IMR-90 (cell line): ENCODE results near the gene ACHE. TPM values are rescaled to one million over a fixed set of nuclear protein-coding genes. Genes with fewer than 3 reads are reported as not detected.

ENCODE experiments used
- ATAC-seq: fragments of 200-7000 bp; cut with Tn5 transposase; 2 replicates; pipeline ENCODE4 v1.9.1; 2020; ENCODE audit warnings: low read depth, mild to moderate bottlenecking, moderate library complexity
- BruUV-seq: library from RNA; stranded (reverse); fragments of 400-500 nt; replicated peaks from 2 replicates; lab custom pipeline; 2021; lab: Mats Ljungman, UMichigan
- CTCF ChIA-PET: fragments of 300-600 bp; formaldehyde crosslinking; extraction: SDS; loops from one replicate; lab custom pipeline; 2021; ENCODE audit warnings: antibody characterized with exemption; lab: Yijun Ruan, JAX
- POLR2A ChIA-PET: fragments of 300-600 bp; sonication (Branson Sonifier 250); formaldehyde crosslinking; loops from one replicate; lab custom pipeline; 2022; ENCODE audit warnings: antibody characterized with exemption; ENCODE audit not compliant: unreplicated experiment; lab: Charles Lee
- DNase-seq: peaks from one replicate; pipeline ENCODE4 v3.0.0; 2013
- H2AFZ ChIP-seq: replicated peaks from 2 replicates; pipeline ENCODE3; 2013; ENCODE audit warnings: low read length, mild to moderate bottlenecking; ENCODE audit not compliant: poor library complexity
- H2AK5ac ChIP-seq: 2 replicates; pipeline ENCODE4 v1.6.1; 2013; ENCODE audit warnings: low read depth, low read length, inconsistent platforms
- H2AK9ac ChIP-seq: replicated peaks from 2 replicates; pipeline ENCODE3; 2013; ENCODE audit warnings: mild to moderate bottlenecking, low read depth, low read length, moderate library complexity; ENCODE audit not compliant: poor library complexity
- H2BK120ac ChIP-seq: 2 replicates; pipeline ENCODE4 v1.6.1; 2013; ENCODE audit warnings: low read depth, low read length, inconsistent platforms
- H2BK15ac ChIP-seq: 3 replicates; pipeline ENCODE4 v1.6.1; 2013; ENCODE audit warnings: low read depth, low read length, inconsistent platforms
- H2BK20ac ChIP-seq: 2 replicates; pipeline ENCODE4 v1.6.1; 2013; ENCODE audit warnings: low read depth, mild to moderate bottlenecking, inconsistent platforms, low read length, moderate library complexity
- H2BK5ac ChIP-seq: 2 replicates; pipeline ENCODE4 v1.6.1; 2013; ENCODE audit warnings: mild to moderate bottlenecking, low read depth, low read length, inconsistent platforms; ENCODE audit not compliant: poor library complexity, severe bottlenecking
- H3K14ac ChIP-seq: replicated peaks from 2 replicates; pipeline ENCODE4 v1.6.1; 2013; ENCODE audit warnings: low read depth, low read length, inconsistent platforms
- H3K18ac ChIP-seq: 2 replicates; pipeline ENCODE4 v1.6.1; 2013; ENCODE audit warnings: low read depth, low read length, control low read depth
- H3K23ac ChIP-seq: 2 replicates; pipeline ENCODE4 v1.6.1; 2013; ENCODE audit warnings: low read depth, low read length, inconsistent platforms
- H3K27ac ChIP-seq: 2 replicates; pipeline ENCODE4 v1.5.1; 2013; ENCODE audit warnings: mild to moderate bottlenecking, control low read depth, low read length; ENCODE audit not compliant: insufficient read depth
- H3K27me3 ChIP-seq: 2 replicates; pipeline ENCODE4 v1.6.1; 2013; ENCODE audit warnings: low read length; ENCODE audit not compliant: control insufficient read depth, insufficient read depth
- H3K36me3 ChIP-seq: 2 replicates; pipeline ENCODE4 v1.6.1; 2013; ENCODE audit warnings: low read length, mixed read lengths; ENCODE audit not compliant: control insufficient read depth, insufficient read depth
- H3K4ac ChIP-seq: 2 replicates; pipeline ENCODE4 v1.6.1; 2013; ENCODE audit warnings: low read depth, low read length, inconsistent platforms
- H3K4me1 ChIP-seq: 2 replicates; pipeline ENCODE4 v1.6.1; 2013; ENCODE audit warnings: low read length, mixed read lengths; ENCODE audit not compliant: control insufficient read depth, insufficient read depth
- H3K4me2 ChIP-seq: 2 replicates; pipeline ENCODE4 v1.6.1; 2013; ENCODE audit warnings: low read depth, mild to moderate bottlenecking, control low read depth, low read length, moderate library complexity
- H3K4me3 ChIP-seq: 2 replicates; pipeline ENCODE4 v1.5.1; 2013; ENCODE audit warnings: low read depth, mild to moderate bottlenecking, control low read depth, low read length, moderate library complexity; ENCODE audit not compliant: insufficient read depth
- H3K56ac ChIP-seq: 2 replicates; pipeline ENCODE4 v1.6.1; 2013; ENCODE audit warnings: low read length, inconsistent platforms; ENCODE audit not compliant: insufficient read depth; ENCODE audit errors: extremely low read depth
- H3K79me1 ChIP-seq, 2 experiments: 2 replicates each; pipeline ENCODE4 v1.6.1; 2013; ENCODE audit warnings: low read length in 2 of 2, inconsistent platforms in 1 of 2, low read depth in 1 of 2
- H3K9ac ChIP-seq: 2 replicates; pipeline ENCODE4 v1.6.1; 2013; ENCODE audit warnings: low read depth, low read length, control low read depth
- H3K9me1 ChIP-seq: 2 replicates; pipeline ENCODE4 v1.6.1; 2013; ENCODE audit warnings: low read length, inconsistent platforms; ENCODE audit not compliant: insufficient read depth
- H3K9me3 ChIP-seq: 2 replicates; pipeline ENCODE4 v1.6.1; 2013; ENCODE audit warnings: low read length; ENCODE audit not compliant: control insufficient read depth, insufficient read depth
- H4K20me1 ChIP-seq: 2 replicates; pipeline ENCODE4 v1.6.1; 2013; ENCODE audit warnings: low read length, inconsistent platforms; ENCODE audit not compliant: insufficient read depth
- H4K5ac ChIP-seq: 2 replicates; pipeline ENCODE4 v1.6.1; 2013; ENCODE audit warnings: mild to moderate bottlenecking, low read depth, low read length, control low read depth
- H4K8ac ChIP-seq, 2 experiments: 2 replicates each; pipeline ENCODE4 v1.6.1; 2013; ENCODE audit warnings: low read depth in 2 of 2, low read length in 2 of 2, control low read depth in 1 of 2, inconsistent platforms in 1 of 2
- H4K91ac ChIP-seq: 2 replicates; pipeline ENCODE4 v1.6.1; 2013; ENCODE audit warnings: low read depth, low read length, inconsistent platforms; ENCODE audit not compliant: insufficient read depth
- BHLHE40 ChIP-seq: fragments of 150-350 bp; IDR thresholded peaks from 2 replicates; pipeline ENCODE4 v1.6.1; 2016; ENCODE audit warnings: mild to moderate bottlenecking, low read depth, low read length
- CEBPB ChIP-seq: IDR thresholded peaks from 2 replicates; pipeline ENCODE4 v1.6.1; 2012; ENCODE audit warnings: low read depth, low read length, improper control_type of control experiment
- MAZ ChIP-seq: IDR thresholded peaks from 2 replicates; pipeline ENCODE4 v1.6.1; 2012; ENCODE audit warnings: low read depth, mild to moderate bottlenecking, low read length, improper control_type of control experiment, moderate library complexity, borderline replicate concordance
- POLR2A ChIP-seq: IDR thresholded peaks from 2 replicates; pipeline ENCODE4 v1.6.1; 2012; ENCODE audit warnings: mild to moderate bottlenecking, low read depth, low read length
- RAD21 ChIP-seq: IDR thresholded peaks from 2 replicates; pipeline ENCODE4 v1.6.1; 2012; ENCODE audit warnings: low read length, improper control_type of control experiment
- SMC3 ChIP-seq: fragments of 150-350 bp; IDR thresholded peaks from 2 replicates; pipeline ENCODE4 v1.6.1; 2016; ENCODE audit warnings: low read depth, mild to moderate bottlenecking, antibody characterized with exemption, low read length, moderate library complexity
- WGBS, 2 experiments: methylation state at CpG; one replicate each; pipeline versions ENCODE4 v1.1.5 to v1.1.7; 2013; ENCODE audit warnings: missing lambda C conversion rate in 2 of 2; ENCODE audit not compliant: insufficient read length in 1 of 2; ENCODE audit errors: extremely low coverage in 2 of 2; 5-methylcytosine and 5-hydroxymethylcytosine counted together
- dilution Hi-C: fragments of 300-500 bp; cut with HindIII; formaldehyde crosslinking; loops from one replicate; pipeline ENCODE4 v1.14.3; 2018; ENCODE audit warnings: low sequenced_read_pairs; ENCODE audit not compliant: unreplicated experiment
- in situ Hi-C: fragments of 300-500 bp; cut with MboI; formaldehyde crosslinking; loops from 3 replicates; pipeline ENCODE4 v1.14.3; 2019; ENCODE audit warnings: low sequenced_read_pairs, inconsistent platforms, mixed read lengths
- intact Hi-C: fragments of 100-400 bp; cut with micrococcal nuclease; formaldehyde crosslinking; loops from 2 replicates; pipeline ENCODE4 v1.10.0; 2022
- polyA plus RNA-seq, 3 experiments: library from polyadenylated mRNA; depleted of rRNA; stranded (reverse); fragments of >200 nt; gene quantifications; 2 replicates each; pipeline ENCODE4 v1.2.3, GENCODE V29; 2012; ENCODE audit warnings: low replicate concordance in 1 of 3
- total RNA-seq: library from RNA; depleted of rRNA; stranded (reverse); fragments of >200 nt; gene quantifications from 2 replicates; pipeline ENCODE4 v1.2.3, GENCODE V29; 2012

The ACHE gene
- total and polyA plus RNA-seq, 2 of the 4 experiments (the other 2 are of a cell fraction) = 0.41 TPM; not detected in 1

DNA sequence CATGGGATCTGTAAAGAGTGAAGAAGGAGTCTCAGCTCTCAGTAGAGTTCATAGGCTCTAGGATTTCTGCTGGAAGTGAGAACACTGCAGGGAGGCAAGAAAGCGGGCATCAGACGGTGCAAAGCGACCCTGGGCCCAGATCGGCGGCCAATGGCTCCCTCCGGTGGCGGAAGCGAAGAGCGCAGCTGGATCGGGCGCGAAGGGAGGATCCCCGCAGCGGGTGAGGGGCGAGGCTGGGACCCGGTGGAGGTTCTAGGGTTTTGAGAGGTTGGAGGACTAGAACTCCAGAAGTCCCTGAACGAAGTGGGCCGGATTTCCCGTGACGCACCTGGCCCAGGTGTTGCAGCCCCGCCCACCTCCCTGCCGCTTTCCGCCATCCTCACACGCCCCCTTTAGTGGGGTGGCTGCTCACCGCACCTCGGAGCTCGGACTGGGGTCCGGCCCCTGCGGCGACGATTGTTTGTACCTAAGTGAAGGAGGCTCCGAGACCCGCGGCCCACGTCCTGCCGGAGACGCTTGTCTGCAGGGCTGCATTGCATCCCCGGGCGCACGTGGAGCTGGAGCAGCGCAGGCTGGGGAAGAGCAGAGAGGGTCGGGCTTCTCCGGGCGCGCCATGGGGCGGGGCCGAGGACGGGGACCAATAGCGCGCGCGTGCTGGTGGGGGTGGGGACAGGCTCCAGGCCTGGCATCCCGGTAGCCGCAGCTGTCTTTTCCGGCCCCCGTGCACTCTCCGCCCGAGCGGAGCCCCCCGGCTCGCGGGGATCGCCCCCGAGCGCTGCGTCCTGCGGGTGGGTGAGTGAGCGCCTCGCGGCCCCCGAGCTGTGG is 43.4 kb downstream of the ACHE start, which contains the start of gene SLC12A9 (continued):
- TF ChIP-seq CEBPB = no peak
- TF ChIP-seq POLR2A = 0 out of 2 replicates have a peak, but pooled peaks have one; percentile 18
- TF ChIP-seq MAZ = peak; percentile 41; the same call in 1 of the 2 replicates
- TF ChIP-seq RAD21 = peak; percentile 97

DNA sequence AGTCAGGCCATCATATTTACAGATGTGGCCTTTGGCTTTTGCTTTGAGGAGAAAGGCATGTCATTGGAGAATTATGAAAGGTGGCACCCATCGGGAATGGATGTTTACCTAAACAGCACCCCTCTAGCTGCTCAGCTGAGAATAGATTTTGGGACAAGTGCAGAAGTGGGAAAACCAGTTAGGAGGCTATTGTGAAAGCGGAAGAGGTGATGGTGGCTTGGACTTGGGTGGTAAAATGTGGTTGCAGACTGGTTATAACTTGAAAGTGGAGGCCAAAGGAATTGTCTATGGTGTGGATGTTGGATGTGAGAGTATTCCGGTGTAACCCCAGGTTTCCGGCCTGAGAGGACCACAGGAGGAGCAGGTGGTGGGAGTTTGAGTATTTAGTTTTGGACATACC is 48.3 kb downstream of the ACHE start:
- no peak for DNase-seq
- Histone ChIP-seq H3K9me3 (no peaks in the 10 kb centered on the region), H2BK15ac (no peak overlapping the region), H3K14ac (no peak overlapping the region), H2BK5ac (no peak overlapping the region), H3K18ac (no peak overlapping the region), H3K27ac (no peak overlapping the region), H3K23ac (no peak overlapping the region), H3K4ac (no peak overlapping the region), H4K5ac (no peak overlapping the region), H4K91ac (no peak overlapping the region), H4K8ac (no peak overlapping the region), H2AK5ac (no peak overlapping the region), H2BK20ac (no peak overlapping the region), H3K9me1 (no peaks in the 10 kb centered on the region; the same call in 1 of the 2 replicates), H3K9ac (no peak overlapping the region), H2AFZ (no peak overlapping the region), H3K4me3 (no peak overlapping the region), H3K36me3 (no peaks in the 10 kb centered on the region), H3K4me2 (no peak overlapping the region), H3K4me1 (no peaks in the 10 kb centered on the region), H3K27me3 (no peaks in the 10 kb centered on the region), H2AK9ac (no peak overlapping the region), H2BK120ac (no peak overlapping the region), H4K20me1 (no peaks in the 10 kb centered on the region; the same call in 1 of the 2 replicates), H3K56ac (no peak overlapping the region), H3K79me1 (no peaks in the 10 kb centered on the region)
- ChIA-PET POLR2A (no interaction called here), CTCF (interaction anchor here (0.7 kb wide), 1 partner anchor 20 kb away, joined by 5 read pairs; the partner anchor contains the start of gene EPHB4)
- dilution Hi-C loops (no loop called here), intact Hi-C loops (no loop called here), in situ Hi-C loops (no loop called here)
- no CpG with 5 or more reads among the region's 4 CpGs for WGBS, 2 experiments
- TF ChIP-seq CEBPB = no peak
- TF ChIP-seq BHLHE40 = no peak
- TF ChIP-seq SMC3 = no peak
- no TSS peak for BruUV-seq
- ATAC-seq = no peak
